ENCODE measurements around the gene MRPL55.

MRPL55 gene

DNA sequence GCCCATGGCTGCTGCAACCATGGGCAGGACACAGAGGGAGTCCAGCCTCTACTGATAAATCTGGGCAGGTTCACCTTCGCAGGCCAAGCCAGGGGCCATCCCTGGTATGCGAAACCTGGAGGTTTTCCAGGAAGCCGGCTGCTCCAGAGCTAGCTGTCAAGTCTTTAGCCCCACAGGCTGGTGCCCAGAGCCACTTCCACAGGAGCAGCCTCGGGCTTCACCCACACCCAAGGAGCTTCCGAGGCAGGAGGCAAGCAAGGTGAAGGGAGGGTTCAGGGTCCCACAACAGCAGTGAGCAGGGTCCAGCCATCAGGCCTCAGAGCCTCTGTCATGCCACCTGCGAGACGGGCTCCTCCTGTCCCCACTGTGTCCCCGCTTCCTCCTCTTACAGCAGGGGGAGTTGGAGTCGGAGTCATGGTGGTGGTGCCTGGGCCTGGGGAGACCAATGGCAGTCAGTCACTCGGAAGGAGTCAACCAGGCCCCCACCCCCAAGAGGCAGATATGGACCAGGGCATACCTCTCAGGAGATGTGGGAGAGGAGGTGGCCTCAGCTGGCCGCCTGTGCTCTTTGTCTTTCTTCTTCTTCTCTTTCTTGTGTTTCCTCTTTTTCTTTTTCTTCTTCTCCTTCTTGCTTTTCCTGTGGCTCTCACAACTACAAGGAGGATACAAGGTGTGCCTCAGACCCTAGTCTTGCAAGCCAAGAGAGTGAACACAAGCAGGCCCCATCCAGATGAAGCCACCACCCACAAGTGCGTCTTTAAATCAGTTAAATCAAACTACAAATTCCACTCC lies 8.1 kb downstream of the MRPL55 start:
- no peak for DNase-seq (ENCODE audit: low spot score)

DNA sequence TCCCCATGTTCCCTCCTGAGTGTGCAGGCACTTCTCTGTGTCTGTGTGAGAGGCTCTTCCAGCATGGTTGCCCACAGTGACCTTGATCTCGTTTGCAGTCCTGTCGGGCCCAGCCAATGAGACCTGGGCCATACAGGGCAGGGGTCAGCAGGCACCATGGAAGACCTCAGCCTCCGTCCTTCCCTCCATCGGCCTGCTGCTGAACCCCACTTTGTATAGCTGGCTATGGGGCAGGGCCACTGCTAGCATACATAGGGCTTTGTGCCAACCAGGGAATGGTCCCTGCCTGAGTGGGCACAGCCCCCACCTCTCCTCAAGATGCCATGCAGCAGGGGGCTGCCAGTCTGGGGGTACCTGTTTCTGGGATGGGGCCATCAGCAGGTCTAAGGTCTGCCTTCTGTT lies 9.8 kb downstream of the MRPL55 start:
- DNase-seq (ENCODE audit: low spot score): no peak

DNA sequence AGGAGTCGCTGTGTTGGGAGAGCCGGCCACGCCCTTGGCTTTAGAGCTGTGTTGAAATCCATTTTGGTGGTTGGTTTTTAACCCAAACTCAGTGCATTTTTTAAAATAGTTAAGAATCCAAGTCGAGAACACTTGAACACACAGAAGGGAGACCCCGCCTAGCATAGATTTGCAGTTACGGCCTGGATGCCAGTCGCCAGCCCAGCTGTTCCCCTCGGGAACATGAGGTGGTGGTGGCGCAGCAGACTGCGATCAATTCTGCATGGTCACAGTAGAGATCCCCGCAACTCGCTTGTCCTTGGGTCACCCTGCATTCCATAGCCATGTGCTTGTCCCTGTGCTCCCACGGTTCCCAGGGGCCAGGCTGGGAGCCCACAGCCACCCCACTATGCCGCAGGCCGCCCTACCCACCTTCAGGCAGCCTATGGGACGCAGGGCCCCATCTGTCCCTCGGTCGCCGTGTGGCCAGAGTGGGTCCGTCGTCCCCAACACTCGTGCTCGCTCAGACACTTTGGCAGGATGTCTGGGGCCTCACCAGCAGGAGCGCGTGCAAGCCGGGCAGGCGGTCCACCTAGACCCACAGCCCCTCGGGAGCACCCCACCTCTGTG lies 10.7 kb downstream of the MRPL55 start:
- no peak for DNase-seq (ENCODE audit: low spot score)

DNA sequence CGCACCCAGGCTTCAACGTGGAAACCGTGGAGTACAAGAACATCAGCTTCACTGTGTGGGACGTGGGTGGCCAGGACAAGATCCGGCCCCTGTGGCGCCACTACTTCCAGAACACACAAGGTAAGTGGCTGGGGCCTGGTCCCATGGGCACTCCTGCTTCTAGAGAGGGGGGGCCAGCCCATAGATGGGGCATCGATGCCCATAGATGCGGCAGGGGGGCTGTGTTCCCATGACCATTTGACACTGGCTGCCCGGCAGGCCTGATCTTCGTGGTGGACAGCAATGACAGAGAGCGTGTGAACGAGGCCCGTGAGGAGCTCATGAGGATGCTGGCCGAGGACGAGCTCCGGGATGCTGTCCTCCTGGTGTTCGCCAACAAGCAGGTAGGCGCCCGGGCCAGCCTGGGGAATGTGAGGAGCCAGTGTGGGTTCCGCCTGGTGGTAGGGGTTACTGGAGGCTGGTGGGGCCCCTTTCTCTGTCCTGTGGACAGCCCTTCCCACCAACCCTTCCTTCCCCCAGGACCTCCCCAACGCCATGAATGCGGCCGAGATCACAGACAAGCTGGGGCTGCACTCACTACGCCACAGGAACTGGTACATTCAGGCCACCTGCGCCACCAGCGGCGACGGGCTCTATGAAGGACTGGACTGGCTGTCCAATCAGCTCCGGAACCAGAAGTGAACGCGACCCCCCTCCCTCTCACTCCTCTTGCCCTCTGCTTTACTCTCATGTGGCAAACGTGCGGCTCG lies 11.6 kb downstream of the MRPL55 start:
- DNase-seq (ENCODE audit: low spot score): no peak

DNA sequence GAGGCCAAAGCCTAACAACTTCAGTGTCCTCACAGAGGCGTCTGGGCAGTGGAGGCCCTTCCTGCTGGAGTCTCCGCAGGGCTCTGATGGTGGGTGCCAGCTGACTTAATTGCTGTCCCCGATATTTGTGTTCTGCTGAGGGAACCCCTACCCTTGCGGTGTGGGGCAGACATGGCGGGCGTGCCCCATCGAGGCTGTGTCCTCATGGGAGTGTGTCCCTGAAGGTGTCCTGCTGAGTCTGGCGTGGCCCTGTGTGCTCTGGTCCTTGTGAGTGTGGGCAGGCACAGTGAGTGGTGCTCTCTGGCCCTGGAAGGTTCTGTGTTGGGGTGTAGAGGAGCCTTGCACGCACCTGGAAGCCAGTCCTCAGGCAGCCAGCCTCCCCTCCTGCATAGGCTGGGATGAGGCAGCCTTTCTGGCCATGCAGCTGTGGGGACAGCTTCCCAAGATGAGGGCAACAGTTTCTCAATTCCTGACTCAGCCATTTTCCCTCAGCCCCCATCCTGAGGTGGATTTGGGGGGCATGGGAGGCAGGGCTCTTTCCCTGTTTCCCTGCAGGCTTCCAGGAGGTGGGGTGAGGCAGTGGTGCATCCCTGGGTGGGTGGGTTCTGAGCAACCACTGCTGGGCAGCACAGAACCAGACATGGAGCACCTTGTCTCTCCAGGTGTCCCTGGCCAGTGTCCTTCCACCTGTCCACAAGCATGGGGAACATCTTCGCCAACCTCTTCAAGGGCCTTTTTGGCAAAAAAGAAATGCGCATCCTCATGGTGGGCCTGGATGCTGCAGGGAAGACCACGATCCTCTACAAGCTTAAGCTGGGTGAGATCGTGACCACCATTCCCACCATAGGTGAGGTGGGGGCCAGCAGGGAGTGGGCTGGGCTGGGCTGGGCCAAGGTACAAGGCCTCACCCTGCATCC lies 12.4 kb downstream of the MRPL55 start:
- DNase-seq (ENCODE audit: low spot score): no peak

DNA sequence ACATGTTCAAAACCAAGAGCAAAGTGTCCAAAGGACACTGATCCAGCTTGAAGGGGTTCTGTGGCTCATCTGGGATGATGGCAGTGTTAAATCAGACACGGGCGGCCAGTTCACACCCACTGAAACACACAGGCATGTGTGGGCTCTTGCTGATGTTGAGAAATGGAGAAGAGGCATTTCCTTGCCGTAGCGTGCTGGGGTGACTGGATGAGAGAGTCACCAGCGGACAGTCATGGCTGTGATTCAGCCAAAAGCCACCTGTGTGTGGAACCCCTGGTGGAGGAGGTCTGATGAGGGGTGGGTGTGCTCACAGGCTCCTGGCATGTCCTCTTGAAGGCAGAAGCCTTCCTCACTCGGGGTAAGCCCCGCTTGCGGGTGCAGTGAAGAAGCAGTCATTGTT lies 13.2 kb downstream of the MRPL55 start:
- DNase-seq (ENCODE audit: low spot score): no peak

DNA sequence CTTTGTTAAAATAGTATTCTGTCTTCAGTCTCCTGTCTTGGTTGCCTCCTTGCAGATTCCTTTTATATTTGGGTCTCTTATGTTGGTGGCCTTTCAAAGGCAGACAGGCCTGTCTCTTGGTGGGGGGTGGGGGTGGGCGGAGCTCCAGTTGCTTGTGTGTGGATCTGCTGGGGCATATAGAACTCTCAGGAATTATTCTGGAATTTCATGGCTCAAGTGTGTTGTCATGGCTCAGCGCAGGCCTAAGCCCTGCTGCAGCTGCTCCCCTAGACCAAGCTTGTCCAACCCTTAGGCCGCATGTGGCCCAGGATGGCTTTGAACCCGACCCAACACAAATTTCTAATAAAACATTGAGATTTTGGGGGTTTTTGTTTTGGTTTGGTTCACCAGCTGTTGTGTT lies 13.9 kb downstream of the MRPL55 start:
- no peak for DNase-seq (ENCODE audit: low spot score)

DNA sequence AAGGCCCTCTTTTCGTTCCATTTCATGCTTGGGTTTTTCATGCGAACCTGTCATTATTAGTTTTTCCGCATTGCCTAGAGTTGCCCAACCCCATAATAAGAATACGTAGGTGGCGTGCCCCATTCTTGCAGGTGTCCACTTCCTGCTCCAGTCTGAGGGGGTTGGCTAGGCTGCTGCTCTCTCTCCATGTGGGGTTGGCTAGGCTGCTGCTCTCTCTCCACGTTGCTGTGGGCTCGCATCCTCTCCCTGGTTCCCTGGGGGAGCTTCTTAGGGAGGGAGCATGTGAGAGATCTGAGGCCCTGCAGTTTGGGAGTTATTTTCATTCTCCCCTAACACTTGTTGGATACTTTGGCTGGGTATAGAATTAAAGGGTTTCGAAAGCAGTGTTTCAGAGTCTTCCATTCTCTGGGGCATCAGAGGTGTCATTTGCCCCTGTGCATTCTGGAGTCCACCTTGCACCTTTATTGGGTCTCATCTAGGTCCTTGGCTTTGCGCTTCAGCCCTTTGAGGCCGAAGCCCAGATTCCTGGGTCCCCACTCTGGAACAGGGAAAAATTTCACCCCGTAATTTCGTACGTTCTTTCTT lies 14.6 kb downstream of the MRPL55 start:
- DNase-seq (ENCODE audit: low spot score): no peak

DNA sequence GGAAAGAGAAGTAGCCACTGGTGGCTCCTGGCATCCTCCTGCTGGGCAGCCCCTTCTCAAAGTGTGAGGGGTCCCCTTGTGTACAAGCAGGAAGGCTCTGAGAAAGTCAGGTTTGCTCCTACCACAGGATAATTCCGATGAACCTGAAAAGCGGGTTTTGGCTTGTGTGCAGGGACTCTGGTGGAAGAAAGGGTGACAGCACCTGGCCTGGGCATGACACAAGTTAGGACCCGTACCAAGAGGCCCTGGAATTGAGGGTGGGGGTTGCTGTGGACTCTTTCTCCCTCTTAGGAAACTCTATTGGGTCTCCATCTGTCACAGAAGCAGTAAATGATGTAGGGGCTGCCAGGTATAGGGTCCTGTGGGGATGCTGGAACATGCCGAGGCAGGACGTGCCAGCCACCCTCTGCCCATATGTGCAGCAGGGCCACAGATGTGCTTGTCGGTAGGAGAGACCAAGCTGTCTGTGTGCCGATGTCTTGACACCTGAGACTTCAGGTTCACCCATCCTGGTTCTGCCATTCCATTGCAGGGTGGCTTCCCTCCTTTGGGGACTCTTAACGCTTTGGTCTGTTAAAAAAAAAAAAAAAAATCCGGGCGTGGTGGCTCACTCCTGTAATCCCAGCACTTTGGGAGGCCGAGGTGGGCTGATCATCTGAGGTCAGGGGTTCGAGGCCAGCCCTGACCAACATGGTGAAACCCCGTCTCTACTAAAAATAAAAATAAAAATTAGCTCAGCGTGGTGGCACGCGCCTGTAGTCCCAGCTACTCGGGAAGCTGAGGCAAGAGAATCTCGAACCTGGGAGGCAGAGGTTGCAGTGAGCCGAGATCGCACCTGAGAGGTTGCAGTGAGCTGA lies 15.8 kb downstream of the MRPL55 start:
- DNase-seq (ENCODE audit: low spot score): no peak

DNA sequence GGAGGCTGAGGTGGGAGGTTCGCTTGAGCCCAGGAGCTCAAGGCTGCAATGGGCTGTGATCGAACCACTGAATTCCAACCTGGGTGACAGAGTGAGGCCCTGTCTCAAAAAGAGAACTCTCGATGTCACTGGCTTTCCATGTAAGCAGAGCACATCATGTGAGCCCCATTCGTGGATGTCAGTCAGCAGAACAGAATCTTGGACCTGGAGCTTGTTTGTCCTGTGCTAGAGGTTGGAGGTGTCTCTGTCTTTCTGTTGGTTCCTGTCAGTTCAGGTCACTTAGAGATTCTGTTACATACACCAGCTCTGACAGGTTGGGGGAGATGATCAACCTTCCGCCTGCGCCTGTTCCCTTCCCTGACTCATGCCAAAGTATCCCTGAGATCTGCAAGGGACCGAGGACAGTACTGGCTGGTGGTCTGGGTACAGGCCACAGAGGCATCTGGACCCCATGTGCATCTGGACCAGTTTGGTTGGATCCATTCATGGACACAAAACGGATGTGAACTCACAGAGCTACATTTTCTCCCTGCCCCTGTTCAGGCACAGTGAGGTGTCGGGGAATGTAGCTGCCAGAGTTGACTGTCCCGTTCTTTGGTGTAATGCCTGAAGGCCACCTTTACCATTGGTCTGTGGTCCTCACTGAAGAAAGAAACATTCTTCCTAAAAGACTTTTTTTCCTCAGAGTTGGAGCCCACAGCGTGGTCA lies 16.6 kb downstream of the MRPL55 start:
- no peak for DNase-seq (ENCODE audit: low spot score)

DNA sequence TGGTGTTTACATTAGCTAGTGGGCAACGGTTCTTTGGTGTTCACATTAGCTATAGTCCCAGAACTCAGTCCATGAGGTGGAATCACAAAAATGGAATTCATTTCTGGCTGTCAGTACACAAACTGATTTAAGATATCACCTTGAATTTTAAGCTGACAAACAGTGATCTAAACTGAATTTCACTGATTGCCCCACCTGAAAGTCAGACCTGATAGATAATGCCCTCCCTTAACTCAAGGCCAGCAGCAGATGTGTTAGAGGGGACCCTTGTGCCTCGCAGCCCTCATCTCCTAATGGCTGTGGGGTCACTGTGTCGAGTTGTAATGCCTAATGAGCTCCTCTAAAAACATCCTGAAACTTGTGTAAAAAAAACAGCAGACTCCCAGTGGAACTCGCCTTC lies 18.0 kb downstream of the MRPL55 start:
- no peak for DNase-seq (ENCODE audit: low spot score)

DNA sequence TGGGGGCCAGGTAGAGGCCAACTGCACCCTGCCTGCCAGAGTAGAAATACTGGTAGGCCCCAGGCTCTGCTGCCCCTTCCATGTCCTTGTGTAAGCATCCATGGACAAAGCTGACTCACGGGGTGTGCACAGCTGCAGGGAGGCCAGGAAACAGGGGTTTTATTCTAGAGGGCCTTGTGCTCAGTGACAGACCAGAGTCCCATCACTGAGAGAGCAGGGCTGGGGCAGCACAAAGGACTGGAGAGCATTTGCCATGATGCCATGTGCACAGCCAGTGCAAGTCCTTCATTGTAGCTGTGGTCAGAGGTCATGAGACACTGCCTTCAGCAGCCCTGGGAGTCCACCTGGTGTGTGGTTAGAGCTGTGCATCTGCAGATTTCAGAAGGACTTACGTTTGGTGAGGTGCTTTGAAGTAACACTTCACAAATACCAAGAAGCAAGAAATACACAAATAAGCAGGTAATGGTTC lies 18.5 kb downstream of the MRPL55 start:
- DNase-seq (ENCODE audit: low spot score): no peak

DNA sequence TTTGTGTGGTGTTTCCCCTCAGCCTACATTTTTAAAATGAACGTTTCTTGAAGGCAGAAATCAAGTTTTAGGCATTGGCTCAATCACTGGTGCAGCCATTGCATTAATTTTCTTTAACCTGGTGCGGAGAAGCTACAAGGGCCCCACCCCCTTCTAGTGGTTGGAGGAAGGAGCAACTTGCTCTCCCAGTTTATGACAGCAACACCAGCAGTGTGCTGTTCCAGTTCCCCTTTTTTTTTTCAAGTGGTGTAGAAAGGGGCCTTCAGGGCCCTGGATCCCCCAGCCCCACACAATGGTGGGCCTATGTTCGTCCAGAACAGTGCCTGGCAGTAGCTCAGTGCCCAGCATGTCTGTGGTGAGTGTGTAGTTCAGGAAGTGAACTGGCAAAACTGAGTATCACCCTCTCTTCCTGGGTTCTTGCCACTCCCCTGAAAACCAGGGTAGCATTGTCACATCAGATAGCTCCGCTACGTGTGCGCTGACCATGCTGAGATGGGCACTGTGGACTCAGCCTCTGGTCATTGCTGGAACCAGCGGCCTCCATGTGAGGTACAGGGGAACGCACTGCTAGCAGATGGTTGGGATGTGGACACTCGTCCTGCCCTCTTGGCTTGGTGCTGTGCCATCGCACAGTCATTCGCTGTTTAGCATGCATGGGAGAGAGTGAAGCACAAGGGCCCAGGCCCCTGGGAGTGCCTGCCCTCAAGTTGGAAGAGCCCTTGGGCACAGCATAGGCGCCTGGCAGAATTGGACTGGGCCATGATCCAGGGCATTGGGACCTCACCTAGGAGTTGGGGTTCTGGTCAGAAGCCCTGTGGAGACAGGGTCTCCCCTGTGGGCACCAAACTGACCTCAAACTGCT lies 19.3 kb downstream of the MRPL55 start:
- no peak for DNase-seq (ENCODE audit: low spot score)

DNA sequence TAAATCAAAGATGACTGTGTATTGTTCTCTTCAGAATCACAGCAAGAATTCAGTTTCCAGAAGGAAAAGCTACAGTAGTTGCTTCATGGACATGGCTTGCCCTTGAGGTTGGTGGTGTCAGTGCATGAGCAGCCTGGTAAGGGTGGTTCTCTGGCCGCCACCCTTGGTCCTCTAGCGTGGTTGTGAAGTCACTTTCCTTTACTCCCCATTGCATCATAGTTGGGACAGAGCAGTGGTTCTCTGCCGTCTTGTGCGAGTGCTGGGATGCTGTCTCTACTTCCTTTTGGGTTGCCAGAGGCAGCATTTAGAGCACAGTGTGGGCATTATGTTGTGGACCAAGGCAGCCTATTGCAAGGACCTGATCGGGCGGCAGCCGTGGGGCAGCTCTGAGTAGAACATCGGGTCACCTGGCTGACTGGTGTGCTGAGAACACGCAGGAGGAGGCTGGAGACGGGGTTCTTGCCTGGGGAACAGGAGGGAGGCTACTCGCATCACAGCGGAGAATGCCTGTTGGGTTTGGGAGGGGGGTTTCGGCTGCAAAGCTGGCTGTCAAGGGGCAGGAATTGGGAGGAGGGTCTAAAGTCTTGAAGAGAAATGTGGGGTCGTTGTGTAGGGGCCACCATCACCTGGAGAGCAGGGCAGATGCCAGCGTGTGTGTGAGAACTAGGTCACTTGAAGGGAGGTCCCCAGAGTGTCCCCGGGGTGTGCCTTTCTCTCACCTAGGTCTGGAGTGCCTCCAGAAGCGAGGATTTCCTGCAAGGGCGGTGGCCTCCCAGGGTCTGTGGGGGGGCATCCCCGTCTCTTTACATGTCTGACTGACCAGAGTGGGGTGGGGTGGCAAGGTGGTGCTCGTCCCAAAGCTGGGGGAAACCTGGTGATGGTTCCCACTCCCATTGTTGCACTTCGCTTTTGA lies 20.3 kb downstream of the MRPL55 start:
- no peak for DNase-seq (ENCODE audit: low spot score)

DNA sequence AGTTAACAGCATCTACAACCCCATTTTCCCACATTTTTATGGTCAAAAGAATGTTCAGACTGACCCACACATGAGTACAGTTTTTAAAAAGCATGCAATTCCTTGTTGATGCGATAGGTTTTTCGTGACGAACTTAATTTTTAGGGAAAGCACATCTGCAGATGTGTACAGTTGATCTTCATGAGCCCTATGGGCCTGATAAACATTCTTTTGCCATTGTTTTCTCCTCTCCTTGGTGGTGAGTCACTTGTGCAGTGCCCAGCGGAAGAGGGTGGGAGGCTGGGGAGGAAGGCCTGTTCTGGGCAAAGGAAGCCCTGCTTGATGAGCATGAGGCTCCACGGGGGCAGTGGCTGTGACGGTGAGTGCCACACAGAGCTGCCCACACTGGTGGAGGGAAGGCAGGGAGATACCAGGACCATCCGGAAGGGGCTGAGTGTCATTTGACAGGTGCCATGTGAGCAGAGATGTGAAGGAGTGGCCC lies 21.3 kb downstream of the MRPL55 start:
- no peak for DNase-seq (ENCODE audit: low spot score)

DNA sequence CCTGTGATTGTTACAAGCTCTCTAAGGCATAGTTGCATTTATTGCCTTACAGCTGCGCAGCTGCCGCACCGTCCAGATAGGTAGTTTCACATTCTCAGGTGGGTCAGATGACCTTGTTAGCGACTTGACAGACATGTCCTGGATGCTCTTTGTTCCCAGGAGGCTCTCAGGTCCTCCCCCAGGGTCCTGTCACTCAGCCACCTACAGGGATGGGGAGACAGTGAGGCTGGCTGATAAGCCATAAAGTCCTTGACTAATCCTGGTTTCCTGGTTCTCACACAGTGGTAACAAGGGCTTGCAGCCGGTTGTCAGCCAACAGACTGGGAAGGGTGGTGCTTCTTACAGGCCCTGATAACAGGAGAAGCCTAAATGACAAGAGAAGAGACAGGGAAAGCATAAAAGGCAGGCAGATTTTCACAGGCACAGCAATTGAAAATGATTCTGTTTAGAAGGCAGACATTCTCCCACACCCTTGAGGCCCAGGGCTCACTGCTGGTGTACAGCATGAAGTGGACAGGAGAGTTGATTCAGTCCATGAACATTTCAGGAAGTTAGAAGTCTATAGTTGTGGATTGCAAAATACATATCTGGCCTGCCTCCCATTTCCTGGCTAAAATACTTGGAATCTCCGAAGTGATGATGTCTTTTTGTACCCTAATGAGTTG lies 23.7 kb downstream of the MRPL55 start:
- no peak for DNase-seq (ENCODE audit: low spot score)

DNA sequence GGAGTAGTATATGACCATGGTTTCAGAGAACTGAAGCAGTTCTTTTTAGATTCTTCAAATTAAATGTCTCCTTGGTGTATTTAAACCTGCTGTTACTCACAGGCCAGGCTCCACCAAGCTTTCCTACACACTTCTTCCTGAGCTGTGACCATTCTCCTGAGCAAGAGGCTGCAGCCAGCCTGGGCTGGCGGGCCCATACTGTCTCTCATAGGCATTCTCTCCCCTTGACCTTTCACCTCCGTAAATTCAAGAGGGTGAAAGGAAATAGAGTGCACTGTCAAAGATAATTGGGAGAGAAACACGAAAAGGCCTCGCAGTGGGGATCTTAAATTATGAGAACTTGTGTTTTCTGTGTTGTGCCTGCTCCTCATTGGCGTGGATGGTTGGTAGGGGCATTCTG lies 24.3 kb downstream of the MRPL55 start:
- DNase-seq (ENCODE audit: low spot score): no peak

Measured in globus pallidus (tissue), 1 donor.